Lower lobe of right lung (tissue), 2 donors: Measurements from ENCODE around the gene CD79A. TPM values are rescaled to one million over a fixed set of nuclear protein-coding genes. Genes with fewer than 3 reads are reported as not detected.

ENCODE experiments used
- ATAC-seq, 2 donors: fragments of 200-7000 bp; cut with Tn5 transposase; one replicate each; pipeline ENCODE4 v1.9.1; 2020 to 2022; ENCODE audit warnings: mild to moderate bottlenecking in 2 of 2, moderate library complexity in 2 of 2
- DNase-seq: peaks from one replicate; pipeline ENCODE4 v3.0.0-alpha.2; 2020
- H3K27ac ChIP-seq: fragments of 200-600 bp; one replicate; pipeline ENCODE4 v1.8.0; 2022
- H3K27me3 ChIP-seq: fragments of 200-600 bp; one replicate; pipeline ENCODE4 v1.8.0; 2022; ENCODE audit warnings: low read depth
- H3K36me3 ChIP-seq: fragments of 200-600 bp; one replicate; pipeline ENCODE4 v1.8.0; 2022; ENCODE audit warnings: mild to moderate bottlenecking
- H3K4me1 ChIP-seq: fragments of 200-600 bp; one replicate; pipeline ENCODE4 v1.8.0; 2022
- H3K4me3 ChIP-seq: fragments of 200-600 bp; one replicate; pipeline ENCODE4 v1.8.0; 2022; ENCODE audit warnings: mild to moderate bottlenecking
- H3K9me3 ChIP-seq: fragments of 200-600 bp; one replicate; pipeline ENCODE4 v1.8.0; 2022
- CTCF ChIP-seq: fragments of 200-600 bp; IDR thresholded peaks from one replicate; pipeline ENCODE4 v1.8.0; 2022; ENCODE audit warnings: antibody characterized with exemption, mild to moderate bottlenecking
- intact Hi-C: fragments of 100-400 bp; cut with DNase I; formaldehyde crosslinking; loops from one replicate; pipeline ENCODE4 v1.11.0; 2022
- total RNA-seq: library from RNA; stranded (reverse); fragmentation: NEBNext Ultra II Directional; extraction: Animal tissue kit (Norgen Biotek cat#: 25700); gene quantifications from one replicate; pipeline ENCODE4 v1.2.1, GENCODE V29; 2021
- donor health status: DM: no; HTN: yes; CAD: no; lungs with severe emphysema.

CD79A gene
- total RNA-seq, 1 donor from 2014 or later, result 1.2 TPM

DNA sequence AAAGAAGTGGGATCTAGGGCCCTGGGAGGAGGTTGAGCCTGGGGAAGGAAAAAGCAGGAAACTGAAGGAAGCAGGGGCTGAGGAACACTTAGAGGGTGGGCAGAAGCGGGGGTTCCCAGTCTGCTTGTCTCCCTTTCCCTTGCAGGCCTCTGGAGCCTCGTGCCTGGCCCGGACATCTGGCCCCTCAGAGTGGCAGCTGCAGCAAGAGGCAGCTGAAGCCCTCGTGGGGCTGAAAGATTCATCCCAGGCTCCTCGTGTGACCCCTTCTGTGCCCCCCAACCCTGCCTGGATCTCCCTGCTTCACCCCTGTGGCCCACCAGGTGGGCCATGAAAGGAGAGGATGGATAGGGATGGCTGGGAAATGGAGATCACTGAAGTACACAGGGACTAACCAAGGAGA, 26.7 kb upstream of the CD79A start:
- H3K27ac ChIP-seq, result no peak overlapping the region
- ATAC-seq, result no peak
- no peaks in the 10 kb centered on the region for H3K4me1 ChIP-seq
- TF ChIP-seq CTCF, result no peak
- DNase-seq, result no peak
- no peaks in the 10 kb centered on the region for H3K36me3 ChIP-seq
- no peaks in the 10 kb centered on the region for H3K9me3 ChIP-seq
- intact Hi-C loops, result no loop called here
- H3K27me3 ChIP-seq, result peaks cover 10% of the 10 kb centered on the region
- H3K4me3 ChIP-seq, result no peak overlapping the region

DNA sequence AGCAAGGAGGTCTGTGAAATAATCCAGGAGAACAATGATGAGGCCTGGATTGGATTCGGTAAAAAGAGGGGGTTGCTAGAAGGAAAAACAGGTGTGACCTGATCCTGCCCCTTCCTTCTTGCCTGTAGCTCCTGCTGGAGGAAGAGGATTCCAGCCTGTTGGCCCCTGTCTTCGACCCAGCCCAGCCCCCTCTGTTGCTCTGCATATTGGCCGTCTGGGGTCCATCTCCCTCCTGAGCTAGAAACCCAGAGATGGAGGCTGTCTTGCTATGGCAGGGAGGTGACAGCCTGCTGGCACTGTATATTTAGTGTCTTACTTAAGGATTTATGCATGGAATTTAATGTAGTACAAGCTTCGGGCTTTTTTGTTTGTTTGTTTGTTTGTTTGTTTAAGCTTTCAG, 25.6 kb upstream of the CD79A start:
- TF ChIP-seq CTCF, result no peak
- Histone ChIP-seq H3K27me3 (peaks cover 10% of the 10 kb centered on the region), H3K36me3 (no peaks in the 10 kb centered on the region)

GRCh38 chr19:41853344-41853743, 23.7 kb upstream of the CD79A start:
- no peak for TF ChIP-seq CTCF
- H3K4me1 ChIP-seq, result no peaks in the 10 kb centered on the region
- ATAC-seq, result no peak
- H3K4me3 ChIP-seq, result no peak overlapping the region
- no peaks in the 10 kb centered on the region for H3K9me3 ChIP-seq
- no peak for DNase-seq
- no peak overlapping the region for H3K27ac ChIP-seq
- peaks cover 10% of the 10 kb centered on the region for H3K27me3 ChIP-seq
- intact Hi-C loops, result no loop called here
- no peaks in the 10 kb centered on the region for H3K36me3 ChIP-seq

More for the DNA sequence above, 25.6 kb upstream of the CD79A start:
- H3K27ac ChIP-seq, result no peak overlapping the region
- DNase-seq (no peak), ATAC-seq (no peak)
- H3K9me3 ChIP-seq, result no peaks in the 10 kb centered on the region
- H3K4me1 ChIP-seq, result no peaks in the 10 kb centered on the region
- intact Hi-C loops, result no loop called here
- H3K4me3 ChIP-seq, result no peak overlapping the region

DNA sequence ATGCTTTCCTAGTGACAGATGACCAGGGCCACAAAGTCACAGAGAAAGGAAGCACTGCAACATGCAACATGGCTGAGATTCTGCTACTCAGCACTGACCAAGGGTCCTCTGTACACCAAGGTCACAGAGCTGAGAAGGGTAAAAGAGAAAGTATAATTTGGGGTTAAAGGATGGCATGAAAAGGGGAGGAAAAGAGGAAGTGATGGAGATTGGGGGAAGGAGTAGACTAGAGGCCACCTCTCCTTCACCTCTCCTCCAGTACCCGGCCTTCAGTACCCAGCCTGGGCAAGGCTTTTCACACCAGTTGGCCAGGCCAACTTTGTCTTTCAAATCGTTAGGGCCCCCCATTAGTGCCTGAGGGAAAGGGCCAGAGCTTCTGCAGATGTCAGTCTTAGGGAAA, 23.3 kb upstream of the CD79A start:
- intact Hi-C loops, result no loop called here
- peaks cover under 1% of the 10 kb centered on the region for H3K4me1 ChIP-seq
- H3K36me3 ChIP-seq, result no peaks in the 10 kb centered on the region
- TF ChIP-seq CTCF, result no peak
- H3K27ac ChIP-seq, result no peak overlapping the region
- H3K9me3 ChIP-seq, result no peaks in the 10 kb centered on the region
- H3K27me3 ChIP-seq, result peaks cover 10% of the 10 kb centered on the region
- DNase-seq, result no peak
- no peak overlapping the region for H3K4me3 ChIP-seq
- peak in 1 of 2 donors; percentile 14 for ATAC-seq

DNA sequence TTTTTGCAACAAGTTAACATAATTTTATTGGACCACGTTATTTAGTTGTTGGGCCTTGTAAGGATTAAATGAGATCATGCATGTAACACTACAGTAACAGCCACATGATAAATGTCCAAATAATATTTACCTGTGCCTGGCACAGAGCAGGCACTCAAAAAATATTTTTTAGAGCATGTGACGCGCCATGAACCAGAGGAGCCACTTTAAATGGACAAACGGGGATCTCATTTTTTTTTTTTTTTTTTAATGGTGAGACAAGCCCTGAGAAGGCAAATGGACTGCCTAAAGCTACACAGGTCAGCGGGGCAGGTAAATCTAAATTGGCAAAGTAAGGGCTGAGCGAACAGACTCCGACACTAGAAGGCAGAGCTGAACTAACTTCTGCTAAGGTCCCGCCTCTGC, 17.9 kb upstream of the CD79A start:
- peaks cover 36% of the 10 kb centered on the region for H3K36me3 ChIP-seq
- H3K4me1 ChIP-seq, result peaks cover 42% of the 10 kb centered on the region
- no peaks in the 10 kb centered on the region for H3K9me3 ChIP-seq
- H3K27ac ChIP-seq, result peak overlapping the region; percentile 90
- H3K27me3 ChIP-seq, result no peaks in the 10 kb centered on the region
- H3K4me3 ChIP-seq, result peak overlapping the region; percentile 90
- intact Hi-C loops, result no loop called here
- no peak for TF ChIP-seq CTCF
- ATAC-seq, result peak in 1 of 2 donors; percentile 0
- DNase-seq, result no peak
